ENCODE results near the gene PTP4A1. TPM values are rescaled to one million over a fixed set of nuclear protein-coding genes. Genes with fewer than 3 reads are reported as not detected.

PTP4A1 gene
- total and polyA plus RNA-seq, 2 donors from 2014 or later: 16.5 to 43.7 TPM

- H3K9ac ChIP-seq (ENCODE audit: low read length in 3 of 3): no peak overlapping the region
- FAIRE-seq (no peak), DNase-seq (no peak)
- intact Hi-C loops (cut with DNase I): no loop called here
- no peaks in the 10 kb centered on the region for H3K9me3 ChIP-seq (ENCODE audit: control insufficient read depth in 2 of 3, insufficient read depth in 1 of 3, low read length in 3 of 3)
- TF ChIP-seq CTCF (IDR thresholded peaks at IDR 0.05; ENCODE audit: borderline replicate concordance, extremely low read depth, insufficient read depth): no peak
- no peak overlapping the region for H3K4me3 ChIP-seq (ENCODE audit: low read length in 3 of 3)
- no peaks in the 10 kb centered on the region for H3K36me3 ChIP-seq (ENCODE audit: control insufficient read depth in 2 of 3, insufficient read depth in 3 of 3, low read length in 3 of 3)
- H3K4me1 ChIP-seq (ENCODE audit: control insufficient read depth in 2 of 3, insufficient read depth in 2 of 3, low read depth in 1 of 3, low read length in 3 of 3): no peaks in the 10 kb centered on the region
- no peaks in the 10 kb centered on the region for H3K27me3 ChIP-seq (ENCODE audit: control insufficient read depth, insufficient read depth, low read length)
- H3K27ac ChIP-seq (ENCODE audit: low read depth in 2 of 2, low read length in 2 of 2): no peak overlapping the region
Observed at GRCh38 chr6:63561288-63561687, 11.0 kb upstream of the PTP4A1 start.

- FAIRE-seq (no peak), DNase-seq (no peak)
- H3K27me3 ChIP-seq (ENCODE audit: control insufficient read depth, insufficient read depth, low read length): no peaks in the 10 kb centered on the region
- no peak overlapping the region for H3K4me3 ChIP-seq (ENCODE audit: low read length in 3 of 3)
- H3K36me3 ChIP-seq (ENCODE audit: control insufficient read depth in 2 of 3, insufficient read depth in 3 of 3, low read length in 3 of 3): no peaks in the 10 kb centered on the region
- no peak for TF ChIP-seq CTCF (IDR thresholded peaks at IDR 0.05; ENCODE audit: borderline replicate concordance, extremely low read depth, insufficient read depth)
- no peak overlapping the region for H3K27ac ChIP-seq (ENCODE audit: low read depth in 2 of 2, low read length in 2 of 2)
- no peaks in the 10 kb centered on the region for H3K4me1 ChIP-seq (ENCODE audit: control insufficient read depth in 2 of 3, insufficient read depth in 2 of 3, low read depth in 1 of 3, low read length in 3 of 3)
- intact Hi-C loops (cut with DNase I): no loop called here
- H3K9me3 ChIP-seq (ENCODE audit: control insufficient read depth in 2 of 3, insufficient read depth in 1 of 3, low read length in 3 of 3): no peaks in the 10 kb centered on the region
- no peak overlapping the region for H3K9ac ChIP-seq (ENCODE audit: low read length in 3 of 3)
Observed at GRCh38 chr6:63563235-63563634, 9.0 kb upstream of the PTP4A1 start.

GRCh38 chr6:63565058-63565726 is 7.1 kb upstream of the PTP4A1 start:
- Histone ChIP-seq H3K36me3 (ENCODE audit: control insufficient read depth in 2 of 3, insufficient read depth in 3 of 3, low read length in 3 of 3) (no peaks in the 10 kb centered on the region), H3K27ac (ENCODE audit: low read depth in 2 of 2, low read length in 2 of 2) (no peak overlapping the region), H3K27me3 (ENCODE audit: control insufficient read depth, insufficient read depth, low read length) (no peaks in the 10 kb centered on the region), H3K4me3 (ENCODE audit: low read length in 3 of 3) (peak overlapping the region in 2 of 3 donors; percentile 19 to 30), H3K9ac (ENCODE audit: low read length in 3 of 3) (no peak overlapping the region), H3K4me1 (ENCODE audit: control insufficient read depth in 2 of 3, insufficient read depth in 2 of 3, low read depth in 1 of 3, low read length in 3 of 3) (no peaks in the 10 kb centered on the region), H3K9me3 (ENCODE audit: control insufficient read depth in 2 of 3, insufficient read depth in 1 of 3, low read length in 3 of 3) (no peaks in the 10 kb centered on the region)
- TF ChIP-seq CTCF (IDR thresholded peaks at IDR 0.05; ENCODE audit: borderline replicate concordance, extremely low read depth, insufficient read depth): no peak
- DNase-seq (peak in 1 of 5 donors; percentile 45), FAIRE-seq (no peak)
- intact Hi-C loops (cut with DNase I): no loop called here
